GM12878 (cell line): ENCODE measurements around the gene NUCB1. TPM values are rescaled to one million over a fixed set of nuclear protein-coding genes. Genes with fewer than 3 reads are reported as not detected.

Experiments
- ATAC-seq: fragments of 200-7000 bp; cut with Tn5 transposase; 3 replicates; pipeline ENCODE4 v1.9.1; 2020; ENCODE audit warnings: mild to moderate bottlenecking, moderate library complexity
- BruUV-seq: library from RNA; stranded (reverse); fragments of 400-500 nt; replicated peaks from 2 replicates; lab custom pipeline; 2021; lab: Mats Ljungman, UMichigan
- CTCF ChIA-PET: fragments of 300-600 bp; sonication (Branson Sonifier 250); formaldehyde crosslinking; extraction: SDS; loops from one replicate; lab custom pipeline; 2021; ENCODE audit warnings: inconsistent platforms; lab: Yijun Ruan, JAX
- POLR2A ChIA-PET: fragments of 350-600 bp; formaldehyde crosslinking; extraction: SDS; loops from one replicate; lab custom pipeline; 2021; ENCODE audit warnings: inconsistent platforms; lab: Charles Lee
- RAD21 ChIA-PET: fragments of 300-600 bp; sonication (Branson Sonifier 250); formaldehyde crosslinking; loops from one replicate; lab custom pipeline; 2023; ENCODE audit warnings: antibody characterized with exemption; ENCODE audit not compliant: unreplicated experiment; lab: Charles Lee
- SMC1A ChIA-PET: fragments of 300-600 bp; sonication (Branson Sonifier 250); formaldehyde crosslinking; loops from one replicate; lab custom pipeline; 2023; ENCODE audit not compliant: unreplicated experiment, uncharacterized antibody; lab: Charles Lee
- DNase-seq: peaks from one replicate; pipeline ENCODE4 v3.0.0-alpha.2; 2011; ENCODE audit warnings: low read depth, low spot score
- FAIRE-seq: peaks from 3 replicates; lab custom pipeline; 2011; peaks lifted over from hg19 to GRCh38; lab: Jason Lieb, UNC
- H2AFZ ChIP-seq: 2 replicates; pipeline ENCODE4 v1.6.0; 2011; ENCODE audit warnings: low read depth, low read length, control low read depth; ENCODE audit not compliant: control insufficient read depth
- H3K27ac ChIP-seq: 2 replicates; pipeline ENCODE4 v1.5.1; 2011; ENCODE audit warnings: control low read depth; ENCODE audit not compliant: control insufficient read depth, insufficient read depth
- H3K27me3 ChIP-seq, 2 experiments: replicated peaks in 1 of 2; 2 replicates each; pipeline versions ENCODE4 v1.6.0 to v1.6.1; 2011; ENCODE audit warnings: low read length in 1 of 2; ENCODE audit not compliant: control insufficient read depth in 2 of 2, insufficient read depth in 2 of 2
- H3K36me3 ChIP-seq, 2 experiments: 2 replicates each; pipeline ENCODE4 v1.5.1; 2011; ENCODE audit warnings: low read length in 1 of 2; ENCODE audit not compliant: control insufficient read depth in 2 of 2, insufficient read depth in 2 of 2
- H3K4me1 ChIP-seq: 2 replicates; pipeline ENCODE4 v1.6.1; 2011; ENCODE audit warnings: mild to moderate bottlenecking, low read length, moderate library complexity, mixed read lengths; ENCODE audit not compliant: control insufficient read depth, insufficient read depth
- H3K4me2 ChIP-seq: 2 replicates; pipeline ENCODE4 v1.6.0; 2011; ENCODE audit warnings: control low read depth; ENCODE audit not compliant: control insufficient read depth, insufficient read depth
- H3K4me3 ChIP-seq: fragments of 200-600 bp; sonication (generic); 2 replicates; pipeline ENCODE4 v1.5.1; 2016
- H3K79me2 ChIP-seq: 2 replicates; pipeline ENCODE4 v1.6.0; 2011; ENCODE audit warnings: low read length; ENCODE audit not compliant: control insufficient read depth, insufficient read depth
- H3K9ac ChIP-seq: 2 replicates; pipeline ENCODE4 v1.8.0; 2011; ENCODE audit warnings: low read length, control low read depth, mixed read lengths; ENCODE audit not compliant: control insufficient read depth, insufficient read depth
- H3K9me3 ChIP-seq: replicated peaks from 3 replicates; pipeline ENCODE4 v1.5.1; 2011; ENCODE audit warnings: mild to moderate bottlenecking, low read length; ENCODE audit not compliant: control insufficient read depth, insufficient read depth
- H4K20me1 ChIP-seq: 2 replicates; pipeline ENCODE4 v1.6.0; 2011; ENCODE audit not compliant: control insufficient read depth, insufficient read depth
- BCL11A ChIP-seq: IDR thresholded peaks from 2 replicates; pipeline ENCODE4 v1.6.1; 2011; ENCODE audit warnings: low read depth, low read length
- CHD2 ChIP-seq: IDR thresholded peaks from 2 replicates; pipeline ENCODE4 v1.6.1; 2011; ENCODE audit warnings: low read depth, low read length, improper control_type of control experiment, borderline replicate concordance
- EGR1 ChIP-seq, 2 experiments: IDR thresholded peaks; 1 replicate in 1 of 2; 2 replicates in 1 of 2; pipeline ENCODE4 v1.6.1; 2011 to 2012; ENCODE audit warnings: low read depth in 2 of 2, low read length in 2 of 2, borderline replicate concordance in 1 of 2, mild to moderate bottlenecking in 1 of 2, moderate library complexity in 1 of 2
- HDAC2 ChIP-seq: fragments of 200-600 bp; sonication (generic); IDR thresholded peaks from 2 replicates; pipeline ENCODE4 v1.6.1; 2017
- IKZF1 ChIP-seq: fragments of 450-650 bp; conservative IDR thresholded peaks from 2 replicates; pipeline ENCODE4 v1.6.1; 2017; ENCODE audit warnings: antibody characterized with exemption, mild to moderate bottlenecking
- IKZF2 ChIP-seq, 2 experiments: fragments of 450-650 bp; IDR thresholded peaks; 2 replicates each; pipeline ENCODE4 v1.6.1; 2017; ENCODE audit warnings: mild to moderate bottlenecking in 2 of 2, moderate library complexity in 2 of 2
- MTA3 ChIP-seq: IDR thresholded peaks from 2 replicates; pipeline ENCODE4 v1.6.1; 2012; ENCODE audit warnings: low read length, inconsistent platforms, borderline replicate concordance
- NBN ChIP-seq: fragments of 450-650 bp; IDR thresholded peaks from 2 replicates; pipeline ENCODE4 v1.6.1; 2016
- NFIC ChIP-seq: IDR thresholded peaks from 2 replicates; pipeline ENCODE4 v1.6.1; 2012; ENCODE audit warnings: low read depth, mild to moderate bottlenecking, inconsistent platforms, low read length, moderate library complexity
- PAX5 ChIP-seq: IDR thresholded peaks from 2 replicates; pipeline ENCODE4 v1.6.1; 2011; ENCODE audit warnings: low read depth, low read length, borderline replicate concordance
- POU2F2 ChIP-seq: IDR thresholded peaks from 3 replicates; pipeline ENCODE4 v1.6.1; 2011; ENCODE audit warnings: low read depth, mild to moderate bottlenecking, low read length, borderline replicate concordance
- RAD21 ChIP-seq: IDR thresholded peaks from 2 replicates; pipeline ENCODE4 v1.6.1; 2011; ENCODE audit warnings: mild to moderate bottlenecking, low read depth, low read length, moderate library complexity; ENCODE audit not compliant: insufficient read depth
- SPI1 ChIP-seq: IDR thresholded peaks from 2 replicates; pipeline ENCODE4 v1.6.1; 2011; ENCODE audit warnings: low read depth, mild to moderate bottlenecking, low read length, moderate library complexity, borderline replicate concordance; ENCODE audit not compliant: insufficient read depth
- SUPT20H ChIP-seq: IDR thresholded peaks from 2 replicates; pipeline ENCODE4 v1.6.1; 2011; ENCODE audit warnings: low read depth, mild to moderate bottlenecking, low read length, moderate library complexity, borderline replicate concordance; ENCODE audit not compliant: control insufficient read depth
- YBX1 ChIP-seq: fragments of 450-650 bp; IDR thresholded peaks from 2 replicates; pipeline ENCODE4 v1.6.1; 2016; ENCODE audit warnings: antibody characterized with exemption
- ZNF217 ChIP-seq: fragments of 450-650 bp; IDR thresholded peaks from 2 replicates; pipeline ENCODE4 v1.6.1; 2017; ENCODE audit warnings: antibody characterized with exemption, mild to moderate bottlenecking
- ZNF384 ChIP-seq: IDR thresholded peaks from 2 replicates; pipeline ENCODE4 v1.6.1; 2012; ENCODE audit warnings: low read depth, mild to moderate bottlenecking, low read length, improper control_type of control experiment, borderline replicate concordance
- ZSCAN29 ChIP-seq: fragments of 450-650 bp; IDR thresholded peaks from 2 replicates; pipeline ENCODE4 v1.6.1; 2017; ENCODE audit warnings: mild to moderate bottlenecking, moderate library complexity
- WGBS: methylation state at CpG from one replicate; pipeline ENCODE4 v1.1.6; 2016; ENCODE audit warnings: low lambda C conversion rate; ENCODE audit not compliant: insufficient replicate concordance, insufficient coverage; ENCODE audit errors: missing lambda C conversion rate; 5-methylcytosine and 5-hydroxymethylcytosine counted together
- in situ Hi-C: fragments of 300-500 bp; cut with MboI; formaldehyde crosslinking; loops from 9 replicates; pipeline ENCODE4 v1.14.3; 2018; ENCODE audit warnings: mixed read lengths
- intact Hi-C: fragments of 100-400 bp; cut with micrococcal nuclease; formaldehyde crosslinking; loops from one replicate; pipeline ENCODE4 v1.14.2; 2022; ENCODE audit not compliant: unreplicated experiment
- polyA plus RNA-seq, 11 experiments: library from polyadenylated mRNA; depleted of rRNA in 4 of 11; unstranded in 6 of 11; stranded (reverse) in 5 of 11; fragments of >200 nt; fragmentation: Nextera tagmentation in 4 of 11; fragmentation: Illumina TruSeq in 1 of 11; extraction: Ambion mirVana in 4 of 11; extraction: Trizol in 1 of 11; gene quantifications; 1 replicate in 1 of 11; 2 replicates in 10 of 11; pipeline versions ENCODE4 v1.2.1 to v1.2.3, GENCODE V29; 2011 to 2016; ENCODE audit warnings: inconsistent platforms in 2 of 11, missing spikeins in 2 of 11, low read depth in 1 of 11
- total RNA-seq, 4 experiments: library from RNA; depleted of rRNA in 3 of 4; stranded (reverse); fragments of >200 nt in 3 of 4; fragmentation: Illumina TruSeq in 1 of 4; extraction: Trizol in 1 of 4; gene quantifications; 2 replicates each; pipeline versions ENCODE4 v1.2.1 to v1.2.3, GENCODE V29; 2013 to 2021
- TF ChIP-seq, protein P1 (sequence below): fragments of 450-650 bp; formaldehyde crosslinking; IDR thresholded peaks from 2 replicates; pipeline ENCODE4 v1.4.0; 2022; ENCODE audit warnings: mild to moderate bottlenecking, moderate library complexity
- TF ChIP-seq, protein P2 (sequence below): IDR thresholded peaks from 2 replicates; pipeline ENCODE4 v1.6.1; 2012; ENCODE audit warnings: low read depth, low read length, improper control_type of control experiment

NUCB1 gene
- total and polyA plus RNA-seq, 10 of the 15 experiments (the other 5 are each of a cell fraction or from before 2014, with no cell fraction given), result 1.8 to 112 (median 44.5) TPM

DNA sequence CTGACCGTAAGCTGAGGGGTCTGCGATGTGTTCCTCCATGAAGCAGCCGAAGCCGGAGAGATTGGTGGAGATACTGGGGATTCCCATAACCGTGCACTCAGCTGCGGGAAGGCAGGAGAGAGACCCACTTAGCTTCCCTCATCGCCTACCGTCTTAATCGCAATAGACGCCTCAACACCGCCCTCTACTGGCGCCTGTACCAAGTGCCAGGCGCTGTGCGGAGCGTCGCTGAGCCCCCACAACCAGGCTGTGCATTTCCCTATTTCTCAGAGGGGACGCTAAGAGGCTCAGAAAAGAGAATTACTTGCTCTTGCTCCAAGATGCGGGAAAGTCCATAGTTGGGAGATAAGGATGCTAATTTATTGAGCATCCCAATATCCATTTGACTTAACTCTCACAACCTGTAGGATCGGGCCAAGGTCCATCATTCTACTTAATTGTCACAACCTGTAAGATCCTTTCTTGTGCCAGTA lies 70.8 kb downstream of the NUCB1 start:
- no peak overlapping the region for H3K4me3 ChIP-seq
- no peak for DNase-seq
- in situ Hi-C loops, result loop anchor here (5.0 kb wide), 1 partner anchor 174 kb away; no protein-coding TSS in a partner anchor
- TF ChIP-seq HDAC2 (no peak), ZNF384 (no peak), NBN (no peak), ZSCAN29 (no peak), BCL11A (no peak), IKZF1 (peak; percentile 57; the same call in 1 of the 2 replicates), SUPT20H (no peak), MTA3 (no peak), RAD21 (peak; percentile 86), NFIC (no peak), EGR1 (IDR thresholded peaks at IDR 0.05; ENCODE audit: borderline replicate concordance in 1 of 2, low read depth in 2 of 2, low read length in 2 of 2) (no peak), IKZF2 (IDR thresholded peaks at IDR 0.05) (0 out of 4 replicates have a peak, but pooled peaks of 1 of the 2 experiments have one; percentile 18), ZNF217 (no peak), CHD2 (0 out of 2 replicates have a peak, but pooled peaks have one; percentile 29), SPI1 (peak; percentile 70; the same call in 1 of the 2 replicates), PAX5 (no peak), POU2F2 (peak; percentile 68; the same call in 1 of the 3 replicates), YBX1 (no peak)
- TF ChIP-seq, protein P1, sequence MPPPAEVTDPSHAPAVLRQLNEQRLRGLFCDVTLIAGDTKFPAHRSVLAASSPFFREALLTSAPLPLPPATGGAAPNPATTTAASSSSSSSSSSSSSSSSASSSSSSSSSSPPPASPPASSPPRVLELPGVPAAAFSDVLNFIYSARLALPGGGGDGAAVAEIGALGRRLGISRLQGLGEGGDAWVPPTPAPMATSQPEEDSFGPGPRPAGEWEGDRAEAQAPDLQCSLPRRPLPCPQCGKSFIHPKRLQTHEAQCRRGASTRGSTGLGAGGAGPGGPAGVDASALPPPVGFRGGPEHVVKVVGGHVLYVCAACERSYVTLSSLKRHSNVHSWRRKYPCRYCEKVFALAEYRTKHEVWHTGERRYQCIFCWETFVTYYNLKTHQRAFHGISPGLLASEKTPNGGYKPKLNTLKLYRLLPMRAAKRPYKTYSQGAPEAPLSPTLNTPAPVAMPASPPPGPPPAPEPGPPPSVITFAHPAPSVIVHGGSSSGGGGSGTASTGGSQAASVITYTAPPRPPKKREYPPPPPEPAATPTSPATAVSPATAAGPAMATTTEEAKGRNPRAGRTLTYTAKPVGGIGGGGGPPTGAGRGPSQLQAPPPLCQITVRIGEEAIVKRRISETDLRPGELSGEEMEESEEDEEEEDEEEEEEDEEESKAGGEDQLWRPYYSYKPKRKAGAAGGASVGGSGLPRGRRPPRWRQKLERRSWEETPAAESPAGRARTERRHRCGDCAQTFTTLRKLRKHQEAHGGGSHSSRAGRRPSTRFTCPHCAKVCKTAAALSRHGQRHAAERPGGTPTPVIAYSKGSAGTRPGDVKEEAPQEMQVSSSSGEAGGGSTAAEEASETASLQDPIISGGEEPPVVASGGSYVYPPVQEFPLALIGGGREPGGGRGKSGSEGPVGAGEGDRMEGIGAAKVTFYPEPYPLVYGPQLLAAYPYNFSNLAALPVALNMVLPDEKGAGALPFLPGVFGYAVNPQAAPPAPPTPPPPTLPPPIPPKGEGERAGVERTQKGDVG (CRISPR knock-in tag), result no peak
- TF ChIP-seq, protein P2, sequence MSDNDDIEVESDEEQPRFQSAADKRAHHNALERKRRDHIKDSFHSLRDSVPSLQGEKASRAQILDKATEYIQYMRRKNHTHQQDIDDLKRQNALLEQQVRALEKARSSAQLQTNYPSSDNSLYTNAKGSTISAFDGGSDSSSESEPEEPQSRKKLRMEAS, result no peak

More for the DNA sequence above, 70.8 kb downstream of the NUCB1 start:
- 18% methylated on average over 19 of the region's 19 CpGs for WGBS
- Histone ChIP-seq H2AFZ (no peak overlapping the region), H3K36me3 (peaks cover 5 to 38% of the 10 kb centered on the region in 2 experiments), H3K4me2 (no peak overlapping the region), H3K9me3 (no peaks in the 10 kb centered on the region), H3K9ac (no peak overlapping the region), H3K27me3 (no peaks in the 10 kb centered on the region), H4K20me1 (no peaks in the 10 kb centered on the region), H3K27ac (0 out of 2 replicates have a peak overlapping the region, but pooled peaks have one; percentile 13), H3K4me1 (peaks cover 17% of the 10 kb centered on the region), H3K79me2 (peaks cover 13% of the 10 kb centered on the region)
- ChIA-PET POLR2A (interaction anchor here (0.5 to 1.4 kb wide), 12 partner anchors 8 to 325 kb away, joined by 3 to 11 read pairs (median 4); partner anchors contain the start of genes CA11, HSD17B14 and RUVBL2), SMC1A (interaction anchor here (0.8 to 2.9 kb wide), 18 partner anchors 9 to 295 kb away, joined by 3 to 22 read pairs (median 5); partner anchors contain the start of genes BAX, DHDH, GYS1 and HSD17B14), RAD21 (interaction anchor here (0.6 to 2.9 kb wide), 20 partner anchors 17 to 615 kb away, joined by 3 to 28 read pairs (median 4); partner anchors contain the start of genes CA11, GYS1, HSD17B14 and NUCB1), CTCF (interaction anchor here (0.6 to 6.1 kb wide), 34 partner anchors 8 to 326 kb away, joined by 3 to 113 read pairs (median 4); partner anchors contain the start of genes BAX, DHDH, GYS1 and HSD17B14)
- ATAC-seq, result peak; percentile 85
- intact Hi-C loops, result loop anchor here (1.0 to 2.0 kb wide), 3 partner anchors 128 to 182 kb away; no protein-coding TSS in a partner anchor
- peak; percentile 82 for FAIRE-seq
- BruUV-seq, result no TSS peak
